Transverse colon (tissue), 4 donors: ENCODE measurements around the gene PARD6B. TPM values are rescaled to one million over a fixed set of nuclear protein-coding genes. Genes with fewer than 3 reads are reported as not detected.

Experiments used
- DNase-seq: peaks from one replicate; pipeline ENCODE4 v3.0.0-alpha.2; 2019
- H3K27ac ChIP-seq, 4 donors: fragments of 200-600 bp; sonication (generic); 2 replicates each; pipeline ENCODE4 v1.5.1; 2016 to 2018; ENCODE audit warnings: inconsistent platforms in 4 of 4
- H3K27me3 ChIP-seq: fragments of 200-600 bp; sonication (generic); 2 replicates; pipeline ENCODE4 v1.5.1; 2017; ENCODE audit warnings: inconsistent platforms
- H3K36me3 ChIP-seq, 4 donors: fragments of 200-600 bp; sonication (generic); 2 replicates each; pipeline ENCODE4 v1.5.1; 2017 to 2019; ENCODE audit warnings: inconsistent platforms in 4 of 4
- H3K4me1 ChIP-seq, 4 donors: fragments of 200-600 bp; sonication (generic); 2 replicates each; pipeline ENCODE4 v1.5.1; 2017 to 2020; ENCODE audit warnings: inconsistent platforms in 4 of 4
- H3K4me3 ChIP-seq, 4 donors: fragments of 200-600 bp; sonication (generic); 1 replicate in 1 of 4; 2 replicates in 3 of 4; pipeline versions ENCODE4 v1.5.1 to v1.6.1; 2017 to 2019; ENCODE audit warnings: inconsistent platforms in 4 of 4
- H3K9me3 ChIP-seq, 2 donors: fragments of 200-600 bp; sonication (generic); 2 replicates each; pipeline ENCODE4 v1.5.1; 2017 to 2019; ENCODE audit warnings: inconsistent platforms in 2 of 2
- CTCF ChIP-seq, 5 experiments: fragments of 200-600 bp in 3 of 5; fragments of 450-650 bp in 2 of 5; sonication (generic) in 3 of 5; IDR thresholded peaks; 1 replicate in 2 of 5; 2 replicates in 3 of 5; pipeline ENCODE4 v1.5.1; 2016 to 2017; ENCODE audit warnings: antibody characterized with exemption in 5 of 5, inconsistent platforms in 3 of 5, mild to moderate bottlenecking in 2 of 5, moderate library complexity in 1 of 5
- EP300 ChIP-seq: sonication (generic); formaldehyde crosslinking; IDR thresholded peaks from one replicate; pipeline ENCODE4 v1.6.1; 2017; ENCODE audit warnings: antibody characterized with exemption, low read depth
- POLR2A ChIP-seq: fragments of 450-650 bp; IDR thresholded peaks from one replicate; pipeline ENCODE4 v1.6.1; 2016; ENCODE audit warnings: antibody characterized with exemption, mild to moderate bottlenecking, moderate library complexity
- POLR2AphosphoS5 ChIP-seq, 3 donors: sonication (generic); formaldehyde crosslinking; IDR thresholded peaks; one replicate each; pipeline ENCODE4 v1.6.1; 2016; ENCODE audit warnings: antibody characterized with exemption in 3 of 3
- WGBS, 2 donors: methylation state at CpG; one replicate each; pipeline ENCODE4 v1.1.5; 2018; ENCODE audit warnings: low coverage in 1 of 2; 5-methylcytosine and 5-hydroxymethylcytosine counted together
- in situ Hi-C, 4 donors: fragments of 200-750 bp; cut with MboI; loops; one replicate each; pipeline versions ENCODE4 v1.15.0 to v1.15.1; 2017; ENCODE audit warnings: low sequenced_read_pairs in 3 of 4, low pct_ligation_motif_present in 1 of 4, low pct_unique_long_range_greater_than_20kb in 1 of 4
- intact Hi-C: fragments of 100-400 bp; cut with DNase I; formaldehyde crosslinking; loops from one replicate; pipeline ENCODE4 v1.15.1; 2023; ENCODE audit warnings: low total_unique reads
- total RNA-seq, 4 donors: library from RNA; depleted of rRNA; stranded (reverse); fragments of >200 nt; gene quantifications; one replicate each; pipeline ENCODE4 v1.1.0, GENCODE V29; 2016

The PARD6B gene
- total RNA-seq, 4 donors from 2014 or later = 1.2 to 34.8 (median 17.2) TPM

- in situ Hi-C loops = no loop called here
- WGBS, 2 donors = 96% methylated on average over 2 of the region's 2 CpGs; no CpG with 5 or more reads in 1 of the 2 donors
- no peak for DNase-seq
- Histone ChIP-seq H3K4me3 (no peak overlapping the region), H3K27me3 (no peaks in the 10 kb centered on the region), H3K4me1 (no peaks in the 10 kb centered on the region), H3K36me3 (no peaks in the 10 kb centered on the region), H3K27ac (no peak overlapping the region), H3K9me3 (no peaks in the 10 kb centered on the region)
- TF ChIP-seq POLR2AphosphoS5 (IDR thresholded peaks at IDR 0.05) (no peak), CTCF (IDR thresholded peaks at IDR 0.05) (no peak), POLR2A (no peak), EP300 (no peak)
- intact Hi-C loops = no loop called here
Measured at GRCh38 chr20:50717312-50717711, 14.1 kb upstream of the PARD6B start.

- no peaks in the 10 kb centered on the region for H3K27me3 ChIP-seq
- WGBS, 2 donors = 75 to 76% methylated on average over 10 to 13 of the region's 13 CpGs
- no peak for DNase-seq
- TF ChIP-seq EP300 (no peak), POLR2A (no peak), CTCF (IDR thresholded peaks at IDR 0.05) (no peak), POLR2AphosphoS5 (IDR thresholded peaks at IDR 0.05) (no peak)
- H3K36me3 ChIP-seq = no peaks in the 10 kb centered on the region
- no peak overlapping the region for H3K4me3 ChIP-seq
- intact Hi-C loops (no loop called here), in situ Hi-C loops (no loop called here)
- H3K9me3 ChIP-seq = no peaks in the 10 kb centered on the region
- no peaks in the 10 kb centered on the region for H3K4me1 ChIP-seq
- H3K27ac ChIP-seq = no peak overlapping the region
Measured at GRCh38 chr20:50717974-50718761, 13.2 kb upstream of the PARD6B start.

GRCh38 chr20:50719328-50719727, 12.1 kb upstream of the PARD6B start:
- TF ChIP-seq EP300 (no peak), POLR2AphosphoS5 (IDR thresholded peaks at IDR 0.05) (no peak), CTCF (IDR thresholded peaks at IDR 0.05) (no peak), POLR2A (no peak)
- no peaks in the 10 kb centered on the region for H3K36me3 ChIP-seq
- H3K4me3 ChIP-seq = no peak overlapping the region
- no peaks in the 10 kb centered on the region for H3K27me3 ChIP-seq
- no peak overlapping the region for H3K27ac ChIP-seq
- in situ Hi-C loops (no loop called here), intact Hi-C loops (no loop called here)
- no peaks in the 10 kb centered on the region for H3K4me1 ChIP-seq
- 93 to 95% methylated on average over 4 of the region's 4 CpGs for WGBS, 2 donors
- H3K9me3 ChIP-seq = no peaks in the 10 kb centered on the region
- no peak for DNase-seq

- Histone ChIP-seq H3K27ac (no peak overlapping the region), H3K4me3 (no peak overlapping the region), H3K4me1 (peaks cover 0 to 4% (median under 1%) of the 10 kb centered on the region in 4 donors), H3K36me3 (no peaks in the 10 kb centered on the region), H3K27me3 (no peaks in the 10 kb centered on the region), H3K9me3 (no peaks in the 10 kb centered on the region)
- in situ Hi-C loops = no loop called here
- no peak for DNase-seq
- intact Hi-C loops = no loop called here
- no peak for TF ChIP-seq POLR2A
- no peak for TF ChIP-seq POLR2AphosphoS5 (IDR thresholded peaks at IDR 0.05)
- no peak for TF ChIP-seq CTCF (IDR thresholded peaks at IDR 0.05)
- no peak for TF ChIP-seq EP300
- 84 to 92% methylated on average over 4 to 5 of the region's 5 CpGs for WGBS, 2 donors
Measured at GRCh38 chr20:50720026-50720425, 11.4 kb upstream of the PARD6B start.
